ENCODE results near the gene SKOR1. TPM values are rescaled to one million over a fixed set of nuclear protein-coding genes. Genes with fewer than 3 reads are reported as not detected.

SKOR1 gene
- total and polyA plus RNA-seq, 2 of the 8 experiments (the other 6 are each of a cell fraction or from before 2014, with no cell fraction given): 0.03 to 0.11 TPM

DNA sequence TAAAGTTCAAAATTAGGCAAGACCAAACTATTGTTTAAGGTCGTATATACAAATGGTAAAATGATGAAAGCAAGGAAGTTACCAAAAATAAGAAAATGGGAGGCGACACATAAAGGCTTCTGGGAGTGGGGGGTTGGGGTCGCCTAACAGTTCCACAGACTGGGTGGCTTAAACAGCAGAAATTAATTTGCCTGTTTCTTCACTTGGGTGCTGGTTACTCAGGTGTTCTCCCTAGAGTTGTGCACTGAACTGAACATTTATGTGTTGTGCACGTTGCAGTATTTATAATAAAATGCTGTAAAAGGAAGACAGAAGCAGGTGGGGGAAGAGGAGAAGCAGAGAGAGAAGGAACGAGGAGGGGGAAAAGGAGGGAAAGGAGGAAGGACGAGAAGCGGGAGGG lies 25.0 kb downstream of the SKOR1 start:
- H3K18ac ChIP-seq (ENCODE audit: extremely low read depth, low read length): no peak overlapping the region
- H3K27me3 ChIP-seq (replicated peaks in 1 of 4; ENCODE audit: control insufficient read depth in 3 of 4, extremely low read depth in 1 of 4, insufficient read depth in 3 of 4, low read length in 3 of 4): no peaks in the 10 kb centered on the region
- H2BK20ac ChIP-seq (ENCODE audit: low read length): no peak overlapping the region
- H2AFZ ChIP-seq (ENCODE audit: low read length): no peak overlapping the region
- ChIA-PET POLR2A (ENCODE audit: partially characterized antibody) (no interaction called here), CTCF (ENCODE audit: partially characterized antibody) (no interaction called here)
- no peak overlapping the region for H4K8ac ChIP-seq (ENCODE audit: extremely low read depth, insufficient read depth, low read length)
- H3K9me3 ChIP-seq (ENCODE audit: insufficient read depth in 2 of 2, low read depth in 1 of 2, low read length in 1 of 2): no peaks in the 10 kb centered on the region; a peak in 1 of 4 replicates
- H3K36me3 ChIP-seq (ENCODE audit: control insufficient read depth in 2 of 4, insufficient read depth in 4 of 4, low read length in 3 of 4): no peaks in the 10 kb centered on the region
- no peak overlapping the region for H4K91ac ChIP-seq (replicated peaks; ENCODE audit: insufficient read length, low read length)
- no peak overlapping the region for H2BK5ac ChIP-seq (ENCODE audit: low read depth, low read length)
- no peak overlapping the region for H2BK15ac ChIP-seq (ENCODE audit: low read length)
- DNase-seq (ENCODE audit: low read depth in 1 of 2, low spot score in 2 of 2) (no peak), FAIRE-seq (no peak)
- no peak overlapping the region for H3K27ac ChIP-seq (ENCODE audit: low read depth, low read length)
- H3K14ac ChIP-seq (ENCODE audit: insufficient read length): no peak overlapping the region
- H2BK12ac ChIP-seq (ENCODE audit: low read depth, low read length): no peak overlapping the region; the same call in 1 of the 2 replicates
- no peaks in the 10 kb centered on the region for H3K79me1 ChIP-seq (ENCODE audit: low read depth, low read length)
- H2BK120ac ChIP-seq (replicated peaks; ENCODE audit: low read depth, low read length): no peak overlapping the region
- no peak overlapping the region for H3K4ac ChIP-seq (replicated peaks; ENCODE audit: insufficient read length, low read depth, low read length)
- H2AK5ac ChIP-seq (ENCODE audit: low read depth, low read length): no peak overlapping the region
- no peak overlapping the region for H3K4me3 ChIP-seq (ENCODE audit: extremely low read depth in 1 of 4, insufficient read depth in 2 of 4, low read depth in 3 of 4, low read length in 4 of 4)
- WGBS, 2 experiments (ENCODE audit: extremely low coverage in 1 of 2, insufficient coverage in 1 of 2, insufficient read length in 1 of 2, insufficient replicate concordance in 2 of 2, low coverage in 1 of 2, low lambda C conversion rate in 2 of 2, missing lambda C conversion rate in 1 of 2): 75% methylated on average over 7 of the region's 7 CpGs; no CpG with 5 or more reads in 1 of the 2 experiments
- H4K20me1 ChIP-seq (replicated peaks in 1 of 2; ENCODE audit: control insufficient read depth in 1 of 2, insufficient read depth in 2 of 2, low read length in 2 of 2): no peaks in the 10 kb centered on the region
- no peak overlapping the region for H3K9ac ChIP-seq (replicated peaks in 1 of 4; ENCODE audit: extremely low read depth in 1 of 4, low read depth in 3 of 4, low read length in 3 of 4)
- no peaks in the 10 kb centered on the region for H3K79me2 ChIP-seq (ENCODE audit: control insufficient read depth in 1 of 2, insufficient read depth in 2 of 2, low read length in 2 of 2)
- no peak overlapping the region for H3K4me2 ChIP-seq (ENCODE audit: insufficient read depth in 1 of 2, low read depth in 2 of 2, low read length in 2 of 2)
- H4K5ac ChIP-seq (ENCODE audit: insufficient read length, low read depth, low read length): no peak overlapping the region
- no peaks in the 10 kb centered on the region for H3K23me2 ChIP-seq (ENCODE audit: low read depth, low read length)
- H3K23ac ChIP-seq (ENCODE audit: insufficient read length): no peak overlapping the region
- no peak overlapping the region for H3K56ac ChIP-seq (replicated peaks; ENCODE audit: insufficient read length, low read depth, low read length)
- peaks cover 6 to 16% (median 9%) of the 10 kb centered on the region in 4 experiments; a peak in 5 of 7 replicates for H3K4me1 ChIP-seq (replicated peaks in 1 of 4; ENCODE audit: control insufficient read depth in 3 of 4, insufficient read depth in 4 of 4, low read length in 3 of 4)
- no peak for TF ChIP-seq TBP (IDR thresholded peaks at IDR 0.05; ENCODE audit: low read depth, low read length)
- no peak for TF ChIP-seq KDM4A (IDR thresholded peaks at IDR 0.05; ENCODE audit: low read depth, low read length, severe bottlenecking)
- no peak for TF ChIP-seq NANOG (IDR thresholded peaks at IDR 0.05; ENCODE audit: insufficient read depth, low read depth, low read length, poor library complexity, severe bottlenecking)
- TF ChIP-seq RAD21 (IDR thresholded peaks at IDR 0.05 in 1 of 2, conservative IDR thresholded peaks at IDR 0.05 in 1 of 2; ENCODE audit: low read depth in 2 of 2, low read length in 2 of 2): no peak
- no peak for TF ChIP-seq SP4 (IDR thresholded peaks at IDR 0.05; ENCODE audit: low read length)
- no peak for TF ChIP-seq SAP30 (IDR thresholded peaks at IDR 0.05; ENCODE audit: insufficient read depth, insufficient replicate concordance, low read length)
- TF ChIP-seq RFX5 (IDR thresholded peaks at IDR 0.05; ENCODE audit: borderline replicate concordance, low read depth, low read length): no peak
- no peak for TF ChIP-seq PHF8 (conservative IDR thresholded peaks at IDR 0.05; ENCODE audit: low read depth, low read length)
- TF ChIP-seq EP300 (IDR thresholded peaks at IDR 0.05; ENCODE audit: borderline replicate concordance in 1 of 2, low read depth in 2 of 2, low read length in 2 of 2): no peak
- no peak for TF ChIP-seq SRF (IDR thresholded peaks at IDR 0.05; ENCODE audit: low read depth, low read length)
- TF ChIP-seq, protein P1, sequence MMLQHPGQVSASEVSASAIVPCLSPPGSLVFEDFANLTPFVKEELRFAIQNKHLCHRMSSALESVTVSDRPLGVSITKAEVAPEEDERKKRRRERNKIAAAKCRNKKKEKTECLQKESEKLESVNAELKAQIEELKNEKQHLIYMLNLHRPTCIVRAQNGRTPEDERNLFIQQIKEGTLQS (IDR thresholded peaks at IDR 0.05; ENCODE audit: insufficient read depth, low read depth, low read length): no peak
- TF ChIP-seq BACH1 (IDR thresholded peaks at IDR 0.05; ENCODE audit: low read length): no peak
- TF ChIP-seq CHD2 (IDR thresholded peaks at IDR 0.05; ENCODE audit: low read length): no peak
